ENCODE results near the gene HSFX3. TPM values are rescaled to one million over a fixed set of nuclear protein-coding genes. Genes with fewer than 3 reads are reported as not detected.
"Not testable (repeated sequence)": the region's sequence is repeated elsewhere in the genome, so short reads cannot be mapped to it uniquely, and the experiment has no call there.

Gene HSFX3
- total and polyA plus RNA-seq, 2 donors, result not detected

DNA sequence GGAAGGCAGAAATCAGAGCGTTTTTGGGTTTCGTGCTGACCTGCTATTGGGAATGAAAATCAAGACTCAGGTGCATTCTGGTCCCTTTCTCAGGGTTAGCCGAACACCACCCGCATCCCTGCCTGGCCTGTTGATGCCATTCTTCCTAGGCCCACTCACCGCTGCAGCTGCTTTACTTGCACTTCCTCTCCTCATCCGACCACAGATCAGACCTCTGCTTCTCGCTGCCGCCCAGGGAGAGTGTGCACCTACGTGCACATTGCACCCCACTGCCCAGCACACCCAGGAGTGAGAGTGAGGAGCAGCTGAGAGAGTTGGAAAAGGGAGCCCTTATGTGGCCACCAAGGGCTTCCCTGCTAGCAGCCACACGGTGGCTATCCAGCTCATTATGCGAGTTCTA is 12.2 kb downstream of the HSFX3 start:
- H3K4me1 ChIP-seq (ENCODE audit: insufficient read depth); H3K36me3 ChIP-seq (ENCODE audit: insufficient read depth); H3K27ac ChIP-seq (ENCODE audit: low read depth); DNase-seq (ENCODE audit: extremely low spot score); H3K4me3 ChIP-seq (ENCODE audit: low read depth, low read length): not testable (repeated sequence)
- 85% methylated on average over 7 of the region's 11 CpGs for WGBS

DNA sequence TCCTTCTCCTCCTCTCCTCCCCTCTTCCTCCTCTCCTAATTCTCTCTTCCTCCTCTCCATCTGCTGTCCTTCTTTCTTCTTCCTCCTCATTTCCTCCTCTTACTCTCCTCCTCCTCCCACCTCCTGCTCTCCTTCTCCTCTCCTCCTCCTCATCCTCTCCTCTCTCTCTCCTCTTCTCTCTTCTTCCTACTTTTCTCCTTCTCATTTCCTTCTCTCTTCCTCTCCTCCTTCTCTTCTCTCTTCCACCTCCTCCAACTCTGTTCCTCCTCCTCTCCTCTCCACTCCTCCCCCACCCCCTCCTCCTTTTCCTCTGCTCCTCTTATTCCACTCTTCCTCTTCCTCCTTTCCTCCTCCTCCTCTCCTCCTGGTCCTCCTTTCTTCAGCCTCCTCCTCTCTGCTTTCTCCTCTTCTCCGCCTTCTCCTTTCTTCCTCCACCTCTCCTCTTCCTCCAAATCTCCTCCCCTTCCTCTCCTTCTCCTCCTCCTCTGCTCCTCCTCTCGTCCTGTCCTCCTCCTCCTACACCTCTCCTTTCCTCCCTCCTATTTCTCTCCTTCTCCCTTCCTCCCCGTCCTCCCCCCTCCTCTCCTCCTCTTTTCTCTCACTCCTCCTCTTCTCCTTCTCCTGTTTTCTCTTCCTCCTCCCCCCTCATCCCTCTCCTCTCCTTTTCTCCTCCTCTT is 14.7 kb downstream of the HSFX3 start:
- whole genome bisulfite sequencing, result 92% methylated on average over 3 of the region's 3 CpGs
- not testable (repeated sequence) for H3K27ac ChIP-seq (ENCODE audit: low read depth); H3K4me1 ChIP-seq (ENCODE audit: insufficient read depth); H3K4me3 ChIP-seq (ENCODE audit: low read depth, low read length); DNase-seq (ENCODE audit: extremely low spot score); H3K36me3 ChIP-seq (ENCODE audit: insufficient read depth)

DNA sequence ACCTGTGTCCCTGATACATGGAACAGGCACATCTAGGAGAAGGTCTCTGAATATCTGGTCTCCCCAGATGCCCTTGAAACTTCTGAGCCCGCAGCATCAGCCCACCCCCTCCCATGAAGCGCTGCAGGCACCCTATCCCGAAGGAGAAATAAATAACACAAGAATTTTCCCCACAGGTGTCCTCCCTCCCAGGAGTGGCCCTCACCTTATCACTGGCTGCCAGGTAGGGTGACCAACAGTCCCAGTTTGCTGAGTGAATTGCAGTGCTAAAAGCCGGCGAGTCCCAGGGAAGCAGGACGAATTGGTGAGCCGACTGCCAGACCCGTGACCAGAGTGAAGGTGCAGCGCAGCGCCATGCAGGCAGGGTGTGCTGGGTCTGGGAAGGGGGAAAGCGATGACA is 15.7 kb downstream of the HSFX3 start:
- 94% methylated on average over 9 of the region's 11 CpGs for WGBS
- not testable (repeated sequence) for DNase-seq (ENCODE audit: extremely low spot score)

DNA sequence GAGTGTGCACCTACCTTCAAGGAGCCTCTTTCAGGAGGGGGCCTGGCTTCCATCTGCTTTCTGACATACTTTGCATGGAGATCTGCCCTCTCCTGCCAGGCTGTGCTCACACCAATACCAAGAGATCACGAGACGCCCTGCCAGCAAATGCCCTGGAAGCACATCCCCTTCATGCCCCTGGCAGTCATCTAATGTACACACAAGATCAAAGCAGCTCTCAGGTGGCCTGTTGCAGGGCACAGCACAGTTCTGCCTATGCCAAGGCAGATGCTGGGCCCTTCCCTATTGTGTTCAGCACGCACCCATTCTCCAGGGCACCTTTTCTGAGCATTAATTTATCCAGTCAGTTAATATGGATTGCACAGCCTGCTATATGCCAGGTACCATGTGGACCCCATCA is 16.9 kb downstream of the HSFX3 start:
- DNase-seq (ENCODE audit: extremely low spot score); H3K27ac ChIP-seq (ENCODE audit: low read depth); H3K4me3 ChIP-seq (ENCODE audit: low read depth, low read length); H3K36me3 ChIP-seq (ENCODE audit: insufficient read depth); H3K4me1 ChIP-seq (ENCODE audit: insufficient read depth): not testable (repeated sequence)
- WGBS, result no CpG with 5 or more reads among the region's 3 CpGs

More for the DNA sequence above, 15.7 kb downstream of the HSFX3 start:
- H3K36me3 ChIP-seq (ENCODE audit: insufficient read depth); H3K4me1 ChIP-seq (ENCODE audit: insufficient read depth); H3K4me3 ChIP-seq (ENCODE audit: low read depth, low read length); H3K27ac ChIP-seq (ENCODE audit: low read depth): not testable (repeated sequence)

DNA sequence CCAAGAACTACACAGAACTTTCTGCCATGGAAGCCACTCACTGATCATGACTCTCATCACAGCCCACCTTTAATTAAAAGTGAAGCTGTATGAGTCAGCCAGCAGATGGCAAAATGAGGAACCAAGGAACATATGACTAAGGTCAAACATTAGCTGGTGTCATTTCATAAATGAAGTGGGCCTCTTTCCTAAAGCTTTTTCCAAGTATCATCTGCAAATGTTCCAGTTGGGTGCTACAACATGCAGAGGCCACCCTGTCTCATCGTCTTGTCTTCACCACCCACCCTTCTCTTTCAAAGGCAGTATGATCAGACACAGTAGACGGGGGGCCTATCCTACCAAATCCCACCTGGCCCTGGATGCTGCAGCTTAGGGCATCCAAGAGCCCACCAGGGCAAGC is 18.1 kb downstream of the HSFX3 start:
- 90% methylated on average over 2 of the region's 2 CpGs for WGBS

DNA sequence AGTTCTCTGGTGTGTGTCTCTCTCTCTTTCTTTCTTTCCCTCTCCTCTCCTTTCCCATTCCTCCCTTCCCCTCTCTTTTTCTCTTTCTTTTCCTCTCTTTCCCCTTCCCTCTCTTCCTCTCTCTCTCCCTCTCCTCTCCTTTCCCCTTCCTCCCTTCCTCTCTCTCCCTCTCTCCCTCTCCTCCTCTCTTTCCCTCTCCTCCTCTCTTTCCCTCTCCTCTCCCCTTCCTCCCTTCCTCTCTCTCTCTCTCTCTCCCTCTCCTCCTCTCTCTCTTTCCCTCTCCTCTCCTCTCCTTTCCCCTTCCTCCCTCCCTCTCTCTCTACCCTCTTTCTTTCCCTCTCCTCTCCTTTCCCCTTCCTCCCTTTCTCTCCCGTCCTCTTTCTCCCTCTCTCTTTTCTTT is 21.3 kb downstream of the HSFX3 start:
- no peak for DNase-seq (ENCODE audit: extremely low spot score)
- H3K4me1 ChIP-seq (ENCODE audit: insufficient read depth), result no peaks in the 10 kb centered on the region
- H3K36me3 ChIP-seq (ENCODE audit: insufficient read depth), result no peaks in the 10 kb centered on the region
- no peak overlapping the region for H3K4me3 ChIP-seq (ENCODE audit: low read depth, low read length)
- H3K27ac ChIP-seq (ENCODE audit: low read depth), result no peak overlapping the region
- 69% methylated on average over 1 of the region's 1 CpG for WGBS

More for the DNA sequence above, 18.1 kb downstream of the HSFX3 start:
- H3K4me1 ChIP-seq (ENCODE audit: insufficient read depth), result no peaks in the 10 kb centered on the region
- H3K36me3 ChIP-seq (ENCODE audit: insufficient read depth), result no peaks in the 10 kb centered on the region
- DNase-seq (ENCODE audit: extremely low spot score), result no peak
- no peak overlapping the region for H3K27ac ChIP-seq (ENCODE audit: low read depth)
- no peak overlapping the region for H3K4me3 ChIP-seq (ENCODE audit: low read depth, low read length)

DNA sequence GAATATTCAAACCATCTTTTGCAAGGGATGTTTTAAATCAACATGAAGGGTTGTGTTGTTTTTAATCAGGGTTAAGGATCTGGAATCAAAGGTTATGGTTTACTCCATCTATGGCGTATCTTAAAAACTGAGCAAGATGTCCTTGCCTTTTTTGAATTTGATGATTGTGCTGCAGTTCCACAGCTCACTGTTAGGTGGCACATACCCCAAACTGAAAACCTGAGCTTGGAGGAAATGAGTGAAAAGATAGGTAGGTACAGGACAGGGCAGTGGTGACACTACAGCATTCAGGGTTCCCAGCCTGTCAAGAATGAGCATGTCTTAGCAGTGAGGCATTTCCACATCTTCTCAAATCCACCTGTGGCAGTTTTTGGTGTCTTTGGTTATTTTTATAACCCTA is 22.0 kb downstream of the HSFX3 start:
- H3K36me3 ChIP-seq (ENCODE audit: insufficient read depth), result no peaks in the 10 kb centered on the region
- no peak overlapping the region for H3K4me3 ChIP-seq (ENCODE audit: low read depth, low read length)
- WGBS, result 21% methylated on average over 1 of the region's 1 CpG
- no peak overlapping the region for H3K27ac ChIP-seq (ENCODE audit: low read depth)
- H3K4me1 ChIP-seq (ENCODE audit: insufficient read depth), result no peaks in the 10 kb centered on the region
- no peak for DNase-seq (ENCODE audit: extremely low spot score)

DNA sequence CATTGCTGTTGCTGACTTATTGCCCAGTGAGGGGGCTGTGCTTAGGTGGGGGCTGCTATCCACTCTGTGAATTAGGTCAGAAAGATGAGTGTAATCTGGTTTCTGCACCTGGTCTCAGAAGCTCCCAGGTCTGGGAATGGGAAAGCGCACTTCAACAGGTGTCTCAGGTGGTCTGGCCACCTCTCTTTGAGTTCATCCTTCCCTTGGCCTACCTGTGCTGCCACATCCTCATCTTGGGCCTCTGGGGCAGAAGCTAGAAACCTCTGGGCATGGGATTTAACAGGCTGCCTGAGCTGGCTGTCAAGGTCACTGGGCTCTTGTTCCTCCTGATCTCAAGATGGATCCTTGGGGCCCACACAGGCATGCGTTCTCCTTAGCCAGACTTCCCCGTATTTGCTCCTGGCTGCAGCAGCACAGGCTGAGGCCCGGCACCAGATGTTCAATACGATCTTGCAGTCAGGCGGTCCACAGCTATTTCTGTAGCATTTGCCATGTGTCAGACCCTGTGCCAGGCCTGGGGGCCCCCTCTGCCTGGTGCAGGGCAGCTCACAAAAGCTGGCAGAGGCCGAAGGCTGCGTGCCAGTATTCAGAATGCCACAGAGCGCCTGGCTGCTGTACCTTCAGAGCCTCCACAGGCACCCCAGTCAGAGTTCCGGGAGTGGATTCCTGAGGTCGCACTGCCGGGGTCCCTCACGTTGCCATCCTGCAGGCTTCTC is 23.2 kb downstream of the HSFX3 start:
- H3K27ac ChIP-seq (ENCODE audit: low read depth); H3K36me3 ChIP-seq (ENCODE audit: insufficient read depth); H3K4me1 ChIP-seq (ENCODE audit: insufficient read depth); DNase-seq (ENCODE audit: extremely low spot score); H3K4me3 ChIP-seq (ENCODE audit: low read depth, low read length): not testable (repeated sequence)
- 69% methylated on average over 9 of the region's 13 CpGs for WGBS

DNA sequence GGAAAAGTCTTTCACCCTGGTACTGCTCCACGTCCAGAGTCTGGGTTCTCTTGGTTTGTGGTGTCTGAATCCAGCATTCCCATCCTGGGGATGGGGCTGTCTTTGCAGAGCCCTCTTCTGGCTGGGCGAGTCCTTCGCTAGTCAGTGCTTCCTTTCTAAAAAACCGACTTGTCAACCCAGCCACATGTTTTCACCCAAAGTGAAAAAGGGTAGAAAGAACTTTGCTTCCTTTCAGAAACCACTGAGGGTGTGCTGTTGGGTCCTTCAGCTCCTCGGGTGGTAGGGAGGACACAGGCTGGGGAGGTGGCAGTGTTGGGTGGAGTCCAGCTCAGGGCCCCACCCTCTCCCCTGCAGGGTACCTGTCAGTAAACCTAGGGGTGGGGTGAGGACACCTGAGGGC is 23.8 kb downstream of the HSFX3 start:
- H3K4me3 ChIP-seq (ENCODE audit: low read depth, low read length); H3K36me3 ChIP-seq (ENCODE audit: insufficient read depth); DNase-seq (ENCODE audit: extremely low spot score); H3K27ac ChIP-seq (ENCODE audit: low read depth); H3K4me1 ChIP-seq (ENCODE audit: insufficient read depth): not testable (repeated sequence)
- 55% methylated on average over 5 of the region's 5 CpGs for WGBS

DNA sequence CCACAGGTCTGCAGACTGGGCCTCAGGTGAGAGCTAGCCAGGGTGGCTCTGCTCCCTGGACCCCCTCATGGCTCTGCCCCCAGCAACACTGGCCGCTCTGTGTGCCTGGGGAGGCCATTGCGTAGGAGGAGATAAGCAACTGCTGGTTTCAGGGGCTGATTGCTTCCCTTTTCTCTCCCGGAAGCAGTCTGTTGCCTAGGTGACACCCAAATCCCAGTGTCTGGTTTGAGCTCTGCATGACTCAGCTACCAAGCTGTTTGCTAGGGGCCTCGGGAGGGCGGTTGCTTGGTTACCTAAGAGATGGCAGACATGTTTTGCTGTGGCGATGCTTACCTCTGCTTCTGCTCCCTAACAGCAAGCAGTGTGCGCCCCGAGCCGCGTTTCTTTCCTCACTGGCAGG is 24.3 kb downstream of the HSFX3 start:
- not testable (repeated sequence) for H3K36me3 ChIP-seq (ENCODE audit: insufficient read depth); DNase-seq (ENCODE audit: extremely low spot score); H3K4me3 ChIP-seq (ENCODE audit: low read depth, low read length); H3K27ac ChIP-seq (ENCODE audit: low read depth); H3K4me1 ChIP-seq (ENCODE audit: insufficient read depth)
- WGBS, result 3% methylated on average over 5 of the region's 10 CpGs

DNA sequence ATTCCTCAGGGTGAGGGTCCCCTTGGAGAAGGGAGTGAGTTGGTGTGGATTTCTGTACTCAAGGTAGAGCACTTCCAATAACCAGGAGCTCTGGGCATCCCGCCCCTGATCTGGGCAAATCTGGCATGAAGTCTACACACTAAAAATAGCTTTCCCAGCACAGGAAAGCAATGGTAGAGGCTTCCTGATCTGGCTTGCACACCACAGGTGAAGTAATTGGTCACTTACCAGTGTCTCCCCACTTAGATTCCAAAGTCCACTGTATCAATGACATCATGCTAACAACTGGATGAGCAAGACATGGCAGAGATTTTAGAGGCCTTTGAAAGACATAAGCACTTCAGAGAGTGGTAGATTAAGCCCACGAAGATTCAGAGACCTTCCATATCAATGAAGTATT is 26.8 kb downstream of the HSFX3 start:
- H3K4me1 ChIP-seq (ENCODE audit: insufficient read depth), result no peaks in the 10 kb centered on the region
- H3K27ac ChIP-seq (ENCODE audit: low read depth), result no peak overlapping the region
- no peak overlapping the region for H3K4me3 ChIP-seq (ENCODE audit: low read depth, low read length)
- no peak for DNase-seq (ENCODE audit: extremely low spot score)
- WGBS, result 85% methylated on average over 2 of the region's 2 CpGs
- H3K36me3 ChIP-seq (ENCODE audit: insufficient read depth), result no peaks in the 10 kb centered on the region

DNA sequence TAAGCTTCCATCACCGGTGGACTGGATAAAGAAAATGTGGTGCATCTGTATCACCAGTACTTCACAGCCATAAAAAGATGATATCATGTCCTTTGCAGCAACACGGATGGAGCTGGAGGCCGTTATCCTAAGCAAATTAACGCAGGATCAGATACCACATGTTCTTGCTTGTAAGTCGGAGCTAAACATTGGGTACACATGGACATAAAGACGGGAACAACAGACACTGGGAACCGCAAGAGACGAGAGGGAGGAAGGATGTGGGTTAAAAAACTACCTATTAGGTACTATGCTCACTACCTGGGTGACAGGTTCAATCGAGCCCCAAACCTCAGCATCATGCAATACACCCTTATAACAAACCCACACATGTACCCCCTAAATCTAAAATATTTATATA is 28.3 kb downstream of the HSFX3 start:
- no peaks in the 10 kb centered on the region for H3K36me3 ChIP-seq (ENCODE audit: insufficient read depth)
- H3K27ac ChIP-seq (ENCODE audit: low read depth), result no peak overlapping the region
- H3K4me3 ChIP-seq (ENCODE audit: low read depth, low read length), result no peak overlapping the region
- 52% methylated on average over 9 of the region's 9 CpGs for WGBS
- H3K4me1 ChIP-seq (ENCODE audit: insufficient read depth), result no peaks in the 10 kb centered on the region
- no peak for DNase-seq (ENCODE audit: extremely low spot score)

DNA sequence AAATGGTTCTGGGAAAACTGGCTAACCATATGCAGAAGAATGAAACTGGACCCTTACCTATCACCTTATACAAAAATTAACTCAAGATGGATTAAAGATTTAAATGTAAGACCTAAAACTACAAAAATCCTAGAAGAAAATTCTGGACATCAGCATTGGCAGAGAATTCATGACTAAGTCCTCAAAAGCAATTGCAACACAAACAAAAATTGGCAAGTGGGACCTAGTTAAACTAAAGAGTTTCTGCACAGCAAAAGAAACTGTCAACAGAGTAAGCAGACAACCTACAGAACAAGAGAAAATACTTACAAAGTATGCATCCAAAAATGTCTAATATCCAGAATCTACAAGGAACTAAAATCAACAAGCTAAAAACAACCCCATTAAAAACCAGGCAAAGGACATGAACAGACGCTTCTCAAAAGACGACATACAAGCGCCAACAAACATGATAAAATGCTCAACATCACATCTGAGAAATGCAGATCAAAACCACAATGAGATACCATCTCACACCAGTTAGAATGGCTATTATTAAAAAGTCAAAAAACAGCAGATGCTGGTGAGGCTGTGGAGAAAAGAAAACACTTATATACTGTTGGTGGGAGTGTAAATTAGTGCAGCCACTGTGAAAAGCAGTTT is 29.0 kb downstream of the HSFX3 start:
- not testable (repeated sequence) for H3K27ac ChIP-seq (ENCODE audit: low read depth); H3K36me3 ChIP-seq (ENCODE audit: insufficient read depth); DNase-seq (ENCODE audit: extremely low spot score); H3K4me3 ChIP-seq (ENCODE audit: low read depth, low read length); H3K4me1 ChIP-seq (ENCODE audit: insufficient read depth)
- WGBS, result 49% methylated on average over 3 of the region's 3 CpGs

DNA sequence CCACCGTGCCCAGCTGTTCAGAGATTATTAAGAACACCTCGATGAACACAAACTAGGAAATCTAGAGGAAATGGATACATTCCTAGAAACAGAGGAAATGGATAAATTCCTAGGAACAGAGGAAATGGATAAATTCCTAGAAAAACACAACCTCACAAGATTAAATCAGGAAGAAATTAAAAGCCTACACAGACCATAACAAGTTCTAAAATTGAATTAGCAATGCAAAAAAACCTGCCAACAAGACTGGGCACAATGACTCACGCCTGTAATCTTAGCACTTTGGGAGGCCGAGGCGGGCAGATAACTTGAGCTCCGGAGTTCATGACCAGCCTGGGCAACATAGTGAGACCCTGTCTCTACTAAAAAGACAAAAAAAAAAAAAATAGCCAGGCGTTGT is 31.5 kb downstream of the HSFX3 start:
- no peaks in the 10 kb centered on the region for H3K36me3 ChIP-seq (ENCODE audit: insufficient read depth)
- H3K4me3 ChIP-seq (ENCODE audit: low read depth, low read length), result no peak overlapping the region
- DNase-seq (ENCODE audit: extremely low spot score), result no peak
- H3K4me1 ChIP-seq (ENCODE audit: insufficient read depth), result no peaks in the 10 kb centered on the region
- 81% methylated on average over 7 of the region's 7 CpGs for WGBS
- H3K27ac ChIP-seq (ENCODE audit: low read depth), result no peak overlapping the region
